HUES64 (cell line): ENCODE results near the gene CDC14C.

Source experiments
- H3K27ac ChIP-seq: 2 replicates; pipeline ENCODE4 v1.7.0; 2013; ENCODE audit warnings: low read depth, low read length, inconsistent platforms
- H3K27me3 ChIP-seq: 2 replicates; pipeline ENCODE4 v1.6.1; 2013; ENCODE audit warnings: mild to moderate bottlenecking, low read length; ENCODE audit not compliant: insufficient read depth
- H3K36me3 ChIP-seq: 2 replicates; pipeline ENCODE4 v1.6.1; 2013; ENCODE audit warnings: mild to moderate bottlenecking, low read length; ENCODE audit not compliant: insufficient read depth
- H3K4me1 ChIP-seq: 2 replicates; pipeline ENCODE4 v1.6.1; 2013; ENCODE audit warnings: mild to moderate bottlenecking, low read length, moderate library complexity; ENCODE audit not compliant: insufficient read depth
- H3K4me3 ChIP-seq: 2 replicates; pipeline ENCODE4 v1.5.1; 2013; ENCODE audit warnings: mild to moderate bottlenecking, low read length, moderate library complexity
- H3K9ac ChIP-seq: 2 replicates; pipeline ENCODE4 v1.6.1; 2013; ENCODE audit warnings: mild to moderate bottlenecking, low read depth, low read length
- H3K9me3 ChIP-seq: 2 replicates; pipeline ENCODE4 v1.6.1; 2013; ENCODE audit warnings: low read depth, low read length; ENCODE audit not compliant: insufficient read depth
- WGBS: fragments of 150-250, 120-280 bp; methylation state at CpG from one replicate; pipeline ENCODE4 v1.1.7; 2013; ENCODE audit warnings: missing lambda C conversion rate; 5-methylcytosine and 5-hydroxymethylcytosine counted together

The CDC14C gene

DNA sequence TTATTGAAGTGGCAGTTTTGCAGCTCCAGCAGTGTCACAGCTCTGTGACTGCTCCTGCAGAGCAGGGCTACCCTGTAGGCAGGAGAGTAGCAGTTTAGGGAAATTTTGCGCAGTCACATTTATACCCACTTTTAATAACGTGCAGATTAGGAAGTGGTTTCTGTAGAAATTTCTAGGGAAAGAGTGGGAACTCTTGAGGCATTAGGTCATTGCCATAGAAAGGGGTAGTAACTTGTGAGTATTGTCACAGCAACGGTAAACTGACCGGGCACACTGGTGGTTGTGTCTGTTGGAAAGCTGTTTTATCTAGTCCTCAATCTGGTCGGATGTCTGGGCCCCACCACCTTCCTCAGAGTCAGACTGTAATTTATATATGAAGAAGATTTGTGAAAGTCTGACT, 51.9 kb downstream of the CDC14C start:
- H3K27me3 ChIP-seq: no peaks in the 10 kb centered on the region
- 75% methylated on average over 4 of the region's 5 CpGs for WGBS
- H3K4me1 ChIP-seq: no peaks in the 10 kb centered on the region
- H3K27ac ChIP-seq: no peak overlapping the region
- no peak overlapping the region for H3K4me3 ChIP-seq
- no peaks in the 10 kb centered on the region for H3K36me3 ChIP-seq
- no peaks in the 10 kb centered on the region for H3K9me3 ChIP-seq
- no peak overlapping the region for H3K9ac ChIP-seq

DNA sequence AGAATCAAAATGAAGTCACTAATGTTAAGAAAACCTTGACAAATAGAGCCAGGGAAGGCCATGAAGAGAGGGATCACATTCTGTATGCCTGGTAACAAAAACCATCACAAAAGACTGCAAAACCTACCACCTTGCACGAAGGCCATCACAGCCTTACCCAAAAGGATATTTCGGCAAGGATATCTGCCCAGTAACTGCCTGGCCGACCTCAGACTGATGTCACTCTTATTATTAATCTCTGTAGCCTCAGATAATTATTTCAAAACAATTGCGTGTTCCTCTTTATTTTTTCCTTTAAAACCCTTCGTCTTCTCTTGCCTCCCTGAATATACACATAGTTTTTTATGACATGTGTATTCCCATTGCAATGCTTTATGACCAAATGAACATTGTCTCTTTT, 52.5 kb downstream of the CDC14C start:
- Histone ChIP-seq H3K27ac (no peak overlapping the region), H3K27me3 (no peaks in the 10 kb centered on the region), H3K4me3 (no peak overlapping the region), H3K4me1 (no peaks in the 10 kb centered on the region), H3K36me3 (no peaks in the 10 kb centered on the region), H3K9me3 (no peaks in the 10 kb centered on the region), H3K9ac (no peak overlapping the region)
- 97% methylated on average over 5 of the region's 5 CpGs for WGBS
